Dendritic cell treated with granulocyte-macrophage colony-stimulating factor and Interleukin-4, amounts not matched to agents 40 ng/mL and 50 ng/mL, for 4 days (primary cell): ENCODE data around the gene VPS4B.
"Not testable (repeated sequence)": the region's sequence is repeated elsewhere in the genome, so short reads cannot be mapped to it uniquely, and the experiment has no call there.

ENCODE experiments used
- H3K27ac Mint-ChIP-seq: one replicate; pipeline ENCODE4 v1.8.0; 2022; ENCODE audit warnings: mild to moderate bottlenecking, mixed read lengths
- H3K27me3 Mint-ChIP-seq: one replicate; pipeline ENCODE4 v1.8.0; 2022; ENCODE audit warnings: mild to moderate bottlenecking, mixed read lengths
- H3K36me3 Mint-ChIP-seq: one replicate; pipeline ENCODE4 v1.8.0; 2022; ENCODE audit warnings: low read depth, mixed read lengths
- H3K4me1 Mint-ChIP-seq: one replicate; pipeline ENCODE4 v1.8.0; 2022; ENCODE audit warnings: low read depth, mixed read lengths
- H3K4me3 Mint-ChIP-seq: one replicate; pipeline ENCODE4 v1.8.0; 2022; ENCODE audit warnings: mild to moderate bottlenecking, moderate library complexity, mixed read lengths
- H3K9me3 Mint-ChIP-seq: one replicate; pipeline ENCODE4 v1.8.0; 2022; ENCODE audit warnings: mixed read lengths
- intact Hi-C: fragments of 100-400 bp; cut with micrococcal nuclease; formaldehyde crosslinking; loops from one replicate; pipeline ENCODE4 v1.15.0; 2022

The VPS4B gene

DNA sequence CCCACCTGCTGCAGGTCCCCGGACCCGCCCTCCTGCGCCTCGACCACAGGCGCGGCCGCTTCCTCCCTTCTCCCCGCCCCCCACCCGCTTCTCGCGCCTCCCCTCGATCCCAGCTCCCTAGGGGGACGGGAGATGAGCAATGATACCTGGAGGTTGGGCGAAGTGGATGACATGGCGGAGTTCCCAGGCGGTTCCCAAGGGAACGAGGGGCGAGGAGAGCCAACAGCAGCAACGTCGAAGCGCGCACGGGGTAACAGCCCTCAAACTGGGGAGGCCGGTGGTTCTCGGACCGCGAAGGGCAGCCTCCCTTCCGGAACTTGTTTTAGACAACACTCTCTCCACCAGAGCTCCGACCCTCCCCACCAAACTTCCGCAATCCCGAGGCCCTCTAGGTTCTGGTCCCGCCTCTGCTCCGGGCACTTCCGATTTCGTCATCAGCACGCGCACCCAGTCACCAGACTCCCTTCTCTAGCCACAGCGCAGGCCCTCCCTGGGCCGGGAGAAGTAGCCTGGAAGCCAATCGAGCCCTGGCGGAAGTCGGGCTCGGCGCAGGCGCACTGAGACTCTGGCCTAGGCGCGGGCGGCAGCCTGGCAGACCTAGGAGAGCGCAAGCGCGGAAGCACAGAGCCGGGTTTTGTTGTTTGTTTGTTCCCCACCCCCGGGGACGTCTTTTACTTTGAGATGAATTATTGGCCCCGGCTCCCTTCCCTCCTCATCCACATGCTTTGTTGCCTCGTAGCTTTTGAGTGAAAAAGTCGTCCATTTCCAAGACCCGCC is at the start of gene VPS4B:
VPS4B (minus strand) TSS at position 390 of the 777 bp plus-strand sequence; CDS start at position 173, 217 bp downstream.
- Mint-ChIP-seq H3K9me3 (no peaks in the 10 kb centered on the region), H3K36me3 (peaks cover 20% of the 10 kb centered on the region), H3K27ac (peak within 1 kb of the TSS; percentile 98), H3K4me1 (peaks cover 21% of the 10 kb centered on the region), H3K4me3 (peak within 1 kb of the TSS; percentile 95), H3K27me3 (no peaks in the 10 kb centered on the region)
- intact Hi-C loops, result loop anchor here (1.0 to 5.0 kb wide), 3 partner anchors 17 to 550 kb away; partner anchors contain the start of genes KDSR and SERPINB8

DNA sequence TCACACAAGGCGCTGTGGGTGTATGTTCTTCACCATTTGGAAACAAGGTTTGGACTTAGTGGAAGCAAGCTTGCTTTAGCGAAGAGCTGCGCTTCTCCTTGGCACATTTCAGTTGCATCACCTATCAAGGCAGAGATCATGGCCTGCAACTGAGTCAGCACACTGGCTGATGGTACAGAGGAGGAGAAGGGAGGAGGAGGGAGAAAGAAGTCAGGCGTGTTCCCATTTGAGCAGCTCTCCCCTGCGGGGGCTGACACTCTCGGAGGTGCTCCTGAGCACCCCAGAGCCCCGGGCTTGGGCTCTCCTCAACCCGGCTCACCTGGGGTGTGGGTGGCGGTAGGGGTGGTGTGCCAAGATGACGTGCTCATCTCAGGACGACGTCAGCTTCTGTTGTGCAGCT is 48.5 kb upstream of the VPS4B start:
- H3K9me3 Mint-ChIP-seq, result no peaks in the 10 kb centered on the region
- intact Hi-C loops, result no loop called here
- H3K36me3 Mint-ChIP-seq, result no peaks in the 10 kb centered on the region
- H3K27ac Mint-ChIP-seq, result no peak overlapping the region
- no peak overlapping the region for H3K4me3 Mint-ChIP-seq
- no peaks in the 10 kb centered on the region for H3K4me1 Mint-ChIP-seq
- no peaks in the 10 kb centered on the region for H3K27me3 Mint-ChIP-seq

DNA sequence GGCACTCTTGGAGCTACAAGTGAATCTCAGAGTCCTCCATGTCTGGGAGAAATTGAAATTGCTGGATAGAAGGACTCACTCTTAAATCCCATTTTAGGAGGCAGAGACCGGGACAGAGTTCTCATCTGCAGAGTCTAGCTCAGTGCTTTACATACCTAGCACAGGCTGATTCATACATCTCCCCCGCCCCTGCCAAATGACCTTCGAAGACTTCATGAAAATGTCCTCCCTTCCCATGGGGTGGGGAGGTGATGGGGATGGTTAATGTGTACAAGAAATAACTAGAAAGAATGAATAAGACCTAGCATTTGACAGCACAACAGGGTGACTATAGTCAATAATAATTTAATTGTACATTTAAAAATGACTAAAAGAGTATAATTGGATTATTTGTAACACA is 46.3 kb upstream of the VPS4B start:
- no peak overlapping the region for H3K27ac Mint-ChIP-seq
- no peak overlapping the region for H3K4me3 Mint-ChIP-seq
- intact Hi-C loops, result no loop called here
- H3K27me3 Mint-ChIP-seq, result no peaks in the 10 kb centered on the region
- H3K4me1 Mint-ChIP-seq, result no peaks in the 10 kb centered on the region
- no peaks in the 10 kb centered on the region for H3K9me3 Mint-ChIP-seq
- no peaks in the 10 kb centered on the region for H3K36me3 Mint-ChIP-seq

DNA sequence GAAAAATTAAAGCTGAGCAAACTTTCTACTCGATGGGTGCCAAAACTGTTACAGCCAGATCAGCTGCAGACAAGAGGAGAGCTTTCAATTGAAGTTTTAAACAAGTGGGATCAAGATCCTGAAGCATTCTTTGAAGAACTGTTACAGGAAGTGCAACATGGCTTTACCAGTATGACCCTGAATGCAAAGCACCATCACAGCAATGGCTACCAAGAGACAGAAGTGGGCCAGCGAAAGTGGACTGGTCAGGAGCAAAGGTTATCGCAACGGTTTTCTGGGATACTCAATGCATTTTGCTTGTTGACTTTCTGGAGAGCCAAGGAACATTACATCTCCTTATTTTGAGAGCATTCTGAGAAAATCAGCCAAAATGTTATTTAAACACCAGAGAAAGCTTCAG is 45.4 kb upstream of the VPS4B start:
- Mint-ChIP-seq H3K9me3 (no peaks in the 10 kb centered on the region), H3K4me3 (no peak overlapping the region), H3K4me1 (no peaks in the 10 kb centered on the region), H3K27me3 (peaks cover under 1% of the 10 kb centered on the region), H3K27ac (no peak overlapping the region), H3K36me3 (no peaks in the 10 kb centered on the region)
- intact Hi-C loops, result no loop called here

DNA sequence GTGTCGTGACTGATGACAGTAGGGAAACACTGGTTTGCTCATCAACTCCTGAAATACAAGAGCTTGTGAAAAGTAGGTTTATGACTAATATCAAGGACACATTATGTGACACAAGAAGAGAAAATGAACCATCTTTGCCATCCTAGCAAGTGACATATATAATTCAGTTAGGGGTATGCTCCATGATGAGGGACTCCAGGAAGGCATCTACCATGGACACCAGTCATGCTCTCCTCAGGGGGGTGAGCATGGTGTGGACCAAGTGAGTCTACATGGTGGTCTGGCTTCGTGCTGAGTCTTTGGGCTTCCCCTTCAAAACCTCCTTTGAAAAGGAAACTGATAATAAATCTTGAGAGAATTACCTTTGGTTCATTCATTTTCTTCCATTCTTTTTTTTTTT is 42.8 kb upstream of the VPS4B start:
- no peak overlapping the region for H3K4me3 Mint-ChIP-seq
- no peaks in the 10 kb centered on the region for H3K4me1 Mint-ChIP-seq
- no peaks in the 10 kb centered on the region for H3K36me3 Mint-ChIP-seq
- H3K9me3 Mint-ChIP-seq, result no peaks in the 10 kb centered on the region
- intact Hi-C loops, result no loop called here
- H3K27ac Mint-ChIP-seq, result no peak overlapping the region
- H3K27me3 Mint-ChIP-seq, result peaks cover 3% of the 10 kb centered on the region

DNA sequence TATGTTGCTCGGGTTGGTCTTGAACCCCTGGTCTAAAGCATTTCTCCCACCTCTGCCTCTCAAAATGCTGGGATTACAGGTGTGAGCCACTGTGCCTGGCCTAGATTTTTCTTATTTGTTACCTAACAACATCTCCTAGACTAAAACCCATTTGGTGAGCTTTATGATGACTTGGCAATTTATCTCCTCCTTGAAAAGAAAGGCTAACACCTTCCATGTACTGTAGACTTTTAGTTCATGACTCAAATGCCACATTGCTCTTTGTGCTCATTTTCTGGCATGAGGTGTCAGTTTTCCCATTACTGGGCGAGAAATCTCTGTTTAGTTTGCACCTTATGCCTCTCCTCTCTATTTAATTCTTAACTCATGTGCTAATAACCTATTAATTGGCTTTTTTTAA is 42.2 kb upstream of the VPS4B start:
- no peaks in the 10 kb centered on the region for H3K36me3 Mint-ChIP-seq
- peaks cover 3% of the 10 kb centered on the region for H3K27me3 Mint-ChIP-seq
- H3K4me1 Mint-ChIP-seq, result no peaks in the 10 kb centered on the region
- no peak overlapping the region for H3K27ac Mint-ChIP-seq
- H3K9me3 Mint-ChIP-seq, result no peaks in the 10 kb centered on the region
- no peak overlapping the region for H3K4me3 Mint-ChIP-seq
- intact Hi-C loops, result no loop called here

DNA sequence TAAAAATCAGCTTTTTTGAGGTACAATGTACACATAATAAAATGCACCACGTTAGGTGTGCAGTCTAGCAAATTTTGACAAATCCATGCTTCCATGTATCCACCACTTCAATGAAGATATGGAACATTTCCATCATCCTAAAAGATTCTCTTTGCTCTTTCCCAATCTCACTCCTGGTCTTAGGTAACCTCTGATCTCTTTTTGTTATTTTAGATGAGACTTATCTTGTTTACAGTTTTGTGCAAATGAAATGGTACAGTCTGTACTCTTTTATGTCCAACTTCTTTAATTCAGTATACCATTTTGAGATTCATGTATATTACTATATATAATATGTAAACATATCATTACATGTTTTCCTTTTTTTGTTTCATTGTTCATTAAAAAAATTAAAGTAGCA is 38.1 kb upstream of the VPS4B start:
- Mint-ChIP-seq H3K9me3 (no peaks in the 10 kb centered on the region), H3K27ac (no peak overlapping the region), H3K4me1 (no peaks in the 10 kb centered on the region), H3K36me3 (no peaks in the 10 kb centered on the region), H3K27me3 (peaks cover 3% of the 10 kb centered on the region), H3K4me3 (no peak overlapping the region)
- intact Hi-C loops, result no loop called here

DNA sequence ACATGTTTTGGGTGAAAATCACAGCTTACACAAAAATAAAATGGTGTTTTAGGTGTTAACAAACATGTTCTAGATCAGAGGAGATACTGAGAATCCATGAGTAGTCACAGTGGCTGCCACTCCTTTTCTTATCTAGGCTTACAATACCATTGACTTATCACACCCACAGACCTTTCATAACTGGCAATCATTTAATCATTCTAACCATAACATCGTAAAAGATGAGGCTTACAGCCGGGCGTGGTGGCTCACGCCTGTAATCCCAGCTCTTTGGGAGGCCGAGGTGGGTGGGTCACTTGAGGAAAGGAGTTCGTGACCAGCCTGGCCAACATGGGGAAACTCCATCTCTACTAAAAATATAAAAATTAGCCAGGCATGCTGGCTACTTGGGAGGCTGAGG is 35.7 kb upstream of the VPS4B start:
- Mint-ChIP-seq H3K4me3 (no peak overlapping the region), H3K9me3 (no peaks in the 10 kb centered on the region), H3K36me3 (no peaks in the 10 kb centered on the region), H3K27me3 (peaks cover 3% of the 10 kb centered on the region), H3K27ac (no peak overlapping the region), H3K4me1 (no peaks in the 10 kb centered on the region)
- intact Hi-C loops, result no loop called here

DNA sequence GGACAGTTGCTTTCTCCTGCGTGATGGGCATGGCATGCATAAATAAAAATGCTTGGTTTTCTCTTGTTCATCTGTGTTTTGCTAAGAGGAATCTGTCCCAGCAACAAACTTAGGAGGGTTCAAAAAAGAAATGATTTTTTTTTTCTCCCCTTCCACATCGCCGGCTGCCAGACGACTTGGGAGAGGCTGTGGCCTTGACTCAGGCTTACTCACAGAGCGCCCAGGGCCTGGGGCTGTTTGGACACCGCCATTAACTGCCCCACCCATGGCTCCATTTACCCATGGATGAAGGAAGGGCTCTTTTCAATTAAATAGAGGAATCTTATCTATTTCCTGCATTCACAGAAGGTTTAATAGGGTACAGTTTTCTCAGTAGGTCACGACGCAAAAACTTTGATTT is 32.2 kb upstream of the VPS4B start:
- no peaks in the 10 kb centered on the region for H3K27me3 Mint-ChIP-seq
- no peaks in the 10 kb centered on the region for H3K9me3 Mint-ChIP-seq
- no peak overlapping the region for H3K27ac Mint-ChIP-seq
- H3K4me3 Mint-ChIP-seq, result no peak overlapping the region
- intact Hi-C loops, result no loop called here
- H3K4me1 Mint-ChIP-seq, result no peaks in the 10 kb centered on the region
- H3K36me3 Mint-ChIP-seq, result no peaks in the 10 kb centered on the region

DNA sequence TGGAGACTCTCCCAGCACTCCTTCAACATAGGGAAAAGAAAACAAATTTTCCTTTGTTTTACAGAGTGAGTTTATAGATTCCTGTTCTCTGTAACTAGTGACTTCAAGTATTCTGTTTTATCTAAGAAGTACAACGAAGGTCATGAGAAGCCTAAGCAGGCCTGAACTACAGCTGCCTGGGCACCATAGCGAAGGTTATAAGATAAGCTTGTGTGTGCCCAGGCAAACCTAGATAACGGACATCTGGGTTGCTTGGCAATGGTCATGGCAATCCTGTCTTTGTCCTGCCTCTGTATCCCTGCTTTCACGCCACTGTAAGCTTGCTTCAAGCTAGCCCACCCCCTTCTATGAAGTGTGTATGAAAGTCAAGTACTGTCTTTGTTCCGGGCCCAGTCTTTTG is 30.5 kb upstream of the VPS4B start:
- H3K4me3 Mint-ChIP-seq, H3K36me3 Mint-ChIP-seq, H3K9me3 Mint-ChIP-seq, intact Hi-C loops, H3K27ac Mint-ChIP-seq, H3K4me1 Mint-ChIP-seq, H3K27me3 Mint-ChIP-seq: not testable (repeated sequence)

DNA sequence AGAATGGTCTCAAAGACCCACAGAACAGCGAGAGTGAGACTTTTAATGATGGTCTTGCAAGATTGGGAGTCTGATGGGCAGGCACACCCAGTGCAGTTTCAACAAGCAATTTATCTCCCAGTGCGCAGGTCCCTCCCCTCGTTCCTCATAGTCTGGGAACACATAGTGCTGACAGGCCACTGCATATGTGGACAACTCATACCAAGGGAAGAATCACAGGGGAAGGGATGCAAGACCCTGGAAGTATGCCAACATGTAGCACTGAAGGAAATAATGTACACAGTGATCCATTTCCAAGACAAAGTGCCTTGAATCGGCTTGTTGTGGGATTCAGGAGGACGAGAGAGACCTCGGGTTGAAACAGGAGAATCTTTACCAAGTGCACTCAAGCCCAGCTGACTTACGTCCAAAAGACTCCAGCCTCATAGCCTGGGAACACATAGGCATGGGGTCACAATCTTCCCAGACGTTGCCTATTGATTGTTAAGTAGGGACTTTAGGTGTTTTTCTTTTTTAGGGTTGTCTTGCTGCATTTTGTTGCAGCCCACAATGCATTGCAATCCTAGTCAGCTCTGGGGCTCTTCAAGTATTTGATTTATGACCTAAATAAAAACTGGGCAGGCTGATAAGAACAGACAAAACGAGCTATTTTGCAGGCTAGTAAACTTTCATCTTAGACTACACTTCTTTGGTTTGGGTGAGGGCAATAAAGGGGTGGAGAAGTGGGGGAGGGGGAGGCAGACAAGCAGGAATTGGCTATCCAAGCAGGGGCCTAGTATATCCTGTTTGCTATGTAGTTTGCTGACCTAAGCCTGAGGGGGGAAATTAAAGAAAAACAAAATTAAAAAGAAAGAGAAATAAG is 29.8 kb upstream of the VPS4B start:
- intact Hi-C loops, result no loop called here
- Mint-ChIP-seq H3K9me3 (no peaks in the 10 kb centered on the region), H3K4me1 (no peaks in the 10 kb centered on the region), H3K4me3 (no peak overlapping the region), H3K27ac (no peak overlapping the region), H3K36me3 (no peaks in the 10 kb centered on the region), H3K27me3 (no peaks in the 10 kb centered on the region)

DNA sequence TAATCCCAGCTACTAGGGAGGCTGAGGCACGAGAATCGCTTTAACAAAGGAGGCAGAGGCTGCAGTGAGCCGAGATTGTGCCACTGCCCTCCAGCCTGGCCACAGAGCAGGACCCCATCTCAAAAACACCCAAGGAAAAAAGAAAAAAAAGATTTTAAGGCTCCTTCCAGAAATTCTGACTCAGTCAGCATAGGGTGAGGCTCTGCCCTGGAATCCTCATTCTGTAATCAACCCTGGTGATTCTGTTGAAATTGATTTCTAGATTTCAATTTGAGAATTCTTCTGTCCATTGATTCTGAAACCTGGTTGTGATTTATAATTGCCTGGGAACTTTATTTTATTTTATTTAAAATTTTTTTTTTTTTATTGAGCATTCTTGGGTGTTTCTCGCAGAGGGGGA is 27.1 kb upstream of the VPS4B start:
- Mint-ChIP-seq H3K4me3 (no peak overlapping the region), H3K36me3 (no peaks in the 10 kb centered on the region), H3K27me3 (no peaks in the 10 kb centered on the region), H3K27ac (no peak overlapping the region), H3K4me1 (peaks cover 9% of the 10 kb centered on the region), H3K9me3 (no peaks in the 10 kb centered on the region)
- intact Hi-C loops, result no loop called here

DNA sequence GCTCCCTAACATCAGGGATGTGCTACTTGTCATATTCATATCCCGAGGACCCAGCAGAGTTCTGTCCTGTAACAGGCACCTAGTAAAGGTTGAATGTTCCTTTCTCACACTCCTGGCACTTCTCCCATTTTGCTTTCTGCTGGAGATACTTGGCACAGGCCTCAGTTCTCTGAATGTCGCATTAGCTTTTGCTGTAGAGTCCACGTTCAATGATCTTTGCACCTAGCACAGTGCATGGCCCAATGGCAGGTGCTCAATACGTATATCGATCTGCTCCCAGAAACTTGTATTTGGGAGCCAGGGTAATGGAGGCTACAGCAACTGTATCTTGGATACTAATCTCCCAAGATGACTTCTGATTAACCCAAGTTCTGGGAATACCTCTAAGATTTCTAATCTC is 24.8 kb upstream of the VPS4B start:
- Mint-ChIP-seq H3K27me3 (no peaks in the 10 kb centered on the region), H3K36me3 (no peaks in the 10 kb centered on the region), H3K9me3 (no peaks in the 10 kb centered on the region), H3K27ac (no peak overlapping the region), H3K4me1 (peaks cover 21% of the 10 kb centered on the region), H3K4me3 (no peak overlapping the region)
- intact Hi-C loops, result no loop called here

DNA sequence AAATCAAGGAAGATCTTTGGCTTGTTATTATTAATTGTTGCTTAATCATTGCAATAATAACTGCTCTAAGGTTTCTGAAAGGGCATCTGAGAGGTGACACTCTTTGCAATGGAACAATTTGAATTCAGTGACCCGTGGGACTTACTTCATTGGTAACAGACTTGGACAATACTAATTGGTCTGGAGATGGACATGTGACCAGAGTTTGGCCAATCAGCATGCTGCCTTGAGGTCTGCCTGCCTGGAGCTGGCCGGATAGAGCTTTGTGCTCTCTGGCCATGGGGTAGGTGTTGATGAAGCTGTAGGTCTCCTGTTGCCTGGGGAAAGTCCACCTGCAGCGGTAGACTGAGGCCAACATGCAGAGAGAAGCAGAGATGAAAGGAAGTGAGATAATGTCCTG is 24.0 kb upstream of the VPS4B start:
- intact Hi-C loops, result no loop called here
- Mint-ChIP-seq H3K36me3 (no peaks in the 10 kb centered on the region), H3K9me3 (no peaks in the 10 kb centered on the region), H3K4me1 (peaks cover 29% of the 10 kb centered on the region), H3K27ac (no peak overlapping the region), H3K4me3 (no peak overlapping the region), H3K27me3 (no peaks in the 10 kb centered on the region)
